K562 (cell line): ENCODE measurements around the gene NPAS1. TPM values are rescaled to one million over a fixed set of nuclear protein-coding genes. Genes with fewer than 3 reads are reported as not detected.

Experiments
- ATAC-seq: fragments of 200-7000 bp; cut with Tn5 transposase; 3 replicates; pipeline ENCODE4 v1.9.1; 2020; ENCODE audit warnings: moderate library complexity
- BruUV-seq: library from RNA; stranded (reverse); fragments of 400-500 nt; replicated peaks from 2 replicates; lab custom pipeline; 2021; lab: Mats Ljungman, UMichigan
- CTCF ChIA-PET: fragments of 300-600 bp; formaldehyde crosslinking; extraction: SDS; loops from one replicate; lab custom pipeline; 2021; ENCODE audit warnings: low intra/inter-chr PET ratio; lab: Yijun Ruan, JAX
- POLR2A ChIA-PET: fragments of 300-600, 350-650 bp; sonication (Branson Sonifier 250); formaldehyde crosslinking; extraction: SDS; loops from one replicate; lab custom pipeline; 2021; ENCODE audit warnings: antibody characterized with exemption, inconsistent platforms; lab: Yijun Ruan, JAX
- DNase-seq, 4 experiments: peaks; one replicate each; pipeline versions ENCODE4 v3.0.0 to v3.0.0-alpha.2; 2011 to 2018; ENCODE audit warnings: low spot score in 3 of 4, mixed read lengths in 3 of 4; ENCODE audit errors: extremely low read depth in 1 of 4
- FAIRE-seq: peaks from 2 replicates; lab custom pipeline; 2011; peaks lifted over from hg19 to GRCh38; lab: Jason Lieb, UNC
- H2AFZ ChIP-seq: 2 replicates; pipeline ENCODE4 v1.6.0; 2011; ENCODE audit warnings: low read depth, low read length, control low read depth, inconsistent platforms
- H3K27ac ChIP-seq: fragments of 200-600 bp; 3 replicates; pipeline ENCODE4 v1.8.0; 2011; ENCODE audit warnings: low read depth, mild to moderate bottlenecking, control low read depth, inconsistent platforms, low read length, moderate library complexity, mixed read lengths; ENCODE audit errors: extremely low read depth
- H3K27me3 ChIP-seq, 2 experiments: fragments of 300-600 bp in 1 of 2; 2 replicates in 1 of 2; 3 replicates in 1 of 2; pipeline versions ENCODE4 v1.6.0 to v1.8.0; 2011; ENCODE audit warnings: inconsistent platforms in 2 of 2, low read length in 2 of 2, mild to moderate bottlenecking in 1 of 2, mixed read lengths in 1 of 2, moderate library complexity in 1 of 2; ENCODE audit not compliant: control insufficient read depth in 2 of 2, insufficient read depth in 2 of 2
- H3K36me3 ChIP-seq: fragments of 300-600 bp; 3 replicates; pipeline ENCODE4 v1.8.0; 2011; ENCODE audit warnings: mild to moderate bottlenecking, low read length, inconsistent platforms; ENCODE audit not compliant: control insufficient read depth, insufficient read depth
- H3K4me1 ChIP-seq, 2 experiments: fragments of 200-600 bp in 1 of 2; replicated peaks in 1 of 2; 2 replicates in 1 of 2; 3 replicates in 1 of 2; pipeline versions ENCODE4 v1.5.1 to v1.8.0; 2011; ENCODE audit warnings: inconsistent platforms in 2 of 2, low read length in 2 of 2, mild to moderate bottlenecking in 1 of 2, mixed read lengths in 1 of 2, moderate library complexity in 1 of 2; ENCODE audit not compliant: control insufficient read depth in 2 of 2, insufficient read depth in 2 of 2
- H3K4me2 ChIP-seq: 2 replicates; pipeline ENCODE4 v1.6.1; 2011; ENCODE audit warnings: low read length, control low read depth, inconsistent platforms, mixed read lengths; ENCODE audit not compliant: insufficient read depth
- H3K4me3 ChIP-seq: fragments of 200-600 bp; sonication (generic), shearing (Covaris generic); 2 replicates; pipeline ENCODE4 v1.5.1; 2016; ENCODE audit warnings: control low read depth, inconsistent platforms
- H3K79me2 ChIP-seq: fragments of 200-600 bp; 3 replicates; pipeline ENCODE4 v1.8.0; 2011; ENCODE audit warnings: low read length, inconsistent platforms; ENCODE audit not compliant: control insufficient read depth, insufficient read depth
- H3K9ac ChIP-seq, 2 experiments: 2 replicates each; pipeline versions ENCODE4 v1.6.0 to v1.6.1; 2011; ENCODE audit warnings: low read depth in 2 of 2, low read length in 2 of 2, control low read depth in 1 of 2, inconsistent platforms in 1 of 2, mild to moderate bottlenecking in 1 of 2, mixed read lengths in 1 of 2; ENCODE audit not compliant: insufficient read depth in 1 of 2
- H3K9me1 ChIP-seq: one replicate; pipeline ENCODE4 v1.6.0; 2011; ENCODE audit warnings: inconsistent platforms, mild to moderate bottlenecking, low read length, moderate library complexity; ENCODE audit not compliant: control insufficient read depth, insufficient read depth
- H3K9me3 ChIP-seq: replicated peaks from 2 replicates; pipeline ENCODE4 v1.5.1; 2011; ENCODE audit warnings: low read depth, low read length, inconsistent platforms; ENCODE audit not compliant: control insufficient read depth, insufficient read depth
- H4K20me1 ChIP-seq: replicated peaks from 2 replicates; pipeline ENCODE4 v1.6.1; 2011; ENCODE audit warnings: low read length, inconsistent platforms, mixed read lengths; ENCODE audit not compliant: control insufficient read depth, insufficient read depth
- CREBBP ChIP-seq: IDR thresholded peaks from one replicate; pipeline ENCODE4 v1.6.1; 2012; ENCODE audit warnings: low read depth, mild to moderate bottlenecking, control low read depth, inconsistent platforms, low read length
- CTCF ChIP-seq, 3 experiments: IDR thresholded peaks in 2 of 3; conservative IDR thresholded peaks in 1 of 3; 2 replicates each; pipeline ENCODE4 v1.5.1; 2011 to 2012; ENCODE audit warnings: low read length in 3 of 3, mild to moderate bottlenecking in 3 of 3, control low read depth in 2 of 3, improper control_type of control experiment in 1 of 3, inconsistent platforms in 1 of 3, low read depth in 1 of 3, mixed read lengths in 1 of 3, moderate library complexity in 1 of 3; ENCODE audit not compliant: insufficient read depth in 2 of 3
- KLF13 ChIP-seq: fragments of 450-650 bp; IDR thresholded peaks from 2 replicates; pipeline ENCODE4 v1.6.1; 2016; ENCODE audit warnings: missing genetic modification characterization, low read depth, mild to moderate bottlenecking, missing compliant biosample characterization, moderate library complexity, borderline replicate concordance
- NONO ChIP-seq, 2 experiments: fragments of 200-400 bp in 1 of 2; fragments of 450-650 bp in 1 of 2; formaldehyde crosslinking in 1 of 2; IDR thresholded peaks; 2 replicates each; pipeline ENCODE4 v1.6.1; 2017; ENCODE audit warnings: low read depth in 2 of 2, mild to moderate bottlenecking in 2 of 2, moderate library complexity in 2 of 2, low read length in 1 of 2
- NR0B1 ChIP-seq: fragments of 450-650 bp; IDR thresholded peaks from one replicate; pipeline ENCODE4 v1.6.1; 2018; ENCODE audit warnings: mild to moderate bottlenecking, moderate library complexity; ENCODE audit not compliant: partially characterized antibody
- RBM17 ChIP-seq: fragments of 200-400 bp; formaldehyde crosslinking; IDR thresholded peaks from 2 replicates; pipeline ENCODE4 v1.6.1; 2017; ENCODE audit warnings: low read depth, mild to moderate bottlenecking, low read length, borderline replicate concordance
- SIN3B ChIP-seq: fragments of 450-650 bp; IDR thresholded peaks from 2 replicates; pipeline ENCODE4 v1.6.1; 2017; ENCODE audit warnings: low read depth, mild to moderate bottlenecking, moderate library complexity
- ZNF41 ChIP-seq: fragments of 250-450 bp; sonication (Bioruptor Pico); conservative IDR thresholded peaks from 2 replicates; pipeline ENCODE4 v1.4.0; 2020; ENCODE audit warnings: mild to moderate bottlenecking
- ZNF668 ChIP-seq: fragments of 250-450 bp; sonication (Bioruptor Pico); IDR thresholded peaks from 2 replicates; pipeline ENCODE4 v1.8.0; 2022; ENCODE audit warnings: mild to moderate bottlenecking, inconsistent platforms
- ZNF830 ChIP-seq: fragments of 250-450 bp; sonication (Bioruptor Pico); IDR thresholded peaks from 2 replicates; pipeline ENCODE4 v1.5.0; 2021; ENCODE audit warnings: mild to moderate bottlenecking
- WGBS: fragments of 100-300 bp; shearing (Covaris generic); methylation state at CpG from one replicate; pipeline ENCODE4 v1.1.6; 2016; ENCODE audit warnings: low coverage, mixed read lengths; ENCODE audit not compliant: insufficient coverage; ENCODE audit errors: missing lambda C conversion rate; 5-methylcytosine and 5-hydroxymethylcytosine counted together
- in situ Hi-C: fragments of 300-500 bp; cut with MboI; formaldehyde crosslinking; loops from 4 replicates; pipeline ENCODE4 v1.15.0; 2018; ENCODE audit warnings: inconsistent platforms, mixed read lengths
- intact Hi-C: fragments of 100-400 bp; cut with micrococcal nuclease; formaldehyde crosslinking; loops from 2 replicates; pipeline ENCODE4 v1.14.2; 2022
- polyA plus RNA-seq, 8 experiments: library from polyadenylated mRNA; depleted of rRNA in 4 of 8; stranded (reverse) in 5 of 8; unstranded in 3 of 8; fragments of >200 nt; fragmentation: Nextera tagmentation in 2 of 8; fragmentation: Illumina TruSeq in 1 of 8; extraction: Ambion mirVana in 2 of 8; extraction: Trizol in 1 of 8; gene quantifications; 2 replicates each; pipeline versions ENCODE4 v1.2.1 to v1.2.3, GENCODE V29; 2011 to 2014; ENCODE audit warnings: inconsistent platforms in 1 of 8, missing spikeins in 1 of 8
- total RNA-seq, 7 experiments: library from RNA; depleted of rRNA in 6 of 7; stranded (reverse); fragments of >200 nt in 6 of 7; fragmentation: Illumina TruSeq in 2 of 7; extraction: Trizol in 2 of 7; gene quantifications; 2 replicates each; pipeline versions ENCODE4 v1.2.1 to v1.2.3, GENCODE V29; 2011 to 2021; ENCODE audit warnings: low replicate concordance in 1 of 7
- TF ChIP-seq, protein P1 (sequence below): fragments of 250-450 bp; sonication (Bioruptor Pico); IDR thresholded peaks from 2 replicates; pipeline ENCODE4 v1.8.0; 2022; ENCODE audit warnings: inconsistent platforms, mild to moderate bottlenecking, moderate library complexity, borderline replicate concordance
- TF ChIP-seq, protein P2 (sequence below): fragments of 250-450 bp; sonication (Bioruptor Pico); IDR thresholded peaks from 2 replicates; pipeline ENCODE4 v1.8.0; 2021; ENCODE audit warnings: moderate library complexity, mild to moderate bottlenecking, inconsistent platforms
- TF ChIP-seq, protein P3 (sequence below): sonication (generic); formaldehyde crosslinking; IDR thresholded peaks from 2 replicates; pipeline ENCODE4 v1.4.0; 2020; ENCODE audit warnings: mild to moderate bottlenecking, missing genetic modification reagents

NPAS1 gene
- total and polyA plus RNA-seq, 9 of the 15 experiments (the other 6 are each of a cell fraction or from before 2014, with no cell fraction given): 0.58 to 5.3 (median 2.0) TPM; not detected in 2

GRCh38 chr19:47032171-47032811, 12.7 kb downstream of the NPAS1 start:
- no TSS peak for BruUV-seq
- peaks cover 0 to 29% of the 10 kb centered on the region in 2 experiments; a peak in 3 of 5 replicates for H3K4me1 ChIP-seq
- FAIRE-seq (peak; percentile 40), DNase-seq (peak; percentile 54 to 69 (median 58)), ATAC-seq (peak; percentile 55)
- H3K79me2 ChIP-seq: no peaks in the 10 kb centered on the region
- CTCF ChIA-PET: interaction anchor here (0.7 to 0.8 kb wide), 2 partner anchors 20 to 28 kb away, joined by 3 to 4 read pairs; no protein-coding TSS in a partner anchor
- intact Hi-C loops (loop anchor here (1.0 kb wide), 1 partner anchor 19 kb away; no protein-coding TSS in a partner anchor), in situ Hi-C loops (no loop called here)
- POLR2A ChIA-PET: no interaction called here
- H3K9ac ChIP-seq: no peak overlapping the region
- H3K9me3 ChIP-seq: no peaks in the 10 kb centered on the region
- H3K4me3 ChIP-seq: no peak overlapping the region
- peaks cover 0 to 5% of the 10 kb centered on the region in 2 experiments; a peak in 2 of 5 replicates for H3K27me3 ChIP-seq
- H3K4me2 ChIP-seq: no peak overlapping the region
- 9% methylated on average over 15 of the region's 17 CpGs for WGBS
- H2AFZ ChIP-seq: no peak overlapping the region
- H3K36me3 ChIP-seq: no peaks in the 10 kb centered on the region
- H3K9me1 ChIP-seq: no peaks in the 10 kb centered on the region
- H4K20me1 ChIP-seq: 0 out of 2 replicates have a peak, but pooled peaks cover 4% of the 10 kb centered on the region
- no peak overlapping the region for H3K27ac ChIP-seq
- no peak for TF ChIP-seq NR0B1
- TF ChIP-seq CREBBP: no peak
- no peak for TF ChIP-seq ZNF41 (CRISPR knock-in tag)
- no peak for TF ChIP-seq ZNF668 (CRISPR knock-in tag)
- TF ChIP-seq RBM17: no peak
- TF ChIP-seq, protein P1, sequence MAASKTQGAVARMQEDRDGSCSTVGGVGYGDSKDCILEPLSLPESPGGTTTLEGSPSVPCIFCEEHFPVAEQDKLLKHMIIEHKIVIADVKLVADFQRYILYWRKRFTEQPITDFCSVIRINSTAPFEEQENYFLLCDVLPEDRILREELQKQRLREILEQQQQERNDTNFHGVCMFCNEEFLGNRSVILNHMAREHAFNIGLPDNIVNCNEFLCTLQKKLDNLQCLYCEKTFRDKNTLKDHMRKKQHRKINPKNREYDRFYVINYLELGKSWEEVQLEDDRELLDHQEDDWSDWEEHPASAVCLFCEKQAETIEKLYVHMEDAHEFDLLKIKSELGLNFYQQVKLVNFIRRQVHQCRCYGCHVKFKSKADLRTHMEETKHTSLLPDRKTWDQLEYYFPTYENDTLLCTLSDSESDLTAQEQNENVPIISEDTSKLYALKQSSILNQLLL (CRISPR knock-in tag): no peak
- no peak for TF ChIP-seq NONO (IDR thresholded peaks at IDR 0.05; ENCODE audit: low read depth in 2 of 2, low read length in 1 of 2)
- TF ChIP-seq, protein P2, sequence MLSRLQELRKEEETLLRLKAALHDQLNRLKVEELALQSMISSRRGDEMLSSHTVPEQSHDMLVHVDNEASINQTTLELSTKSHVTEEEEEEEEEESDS (CRISPR knock-in tag): no peak
- TF ChIP-seq KLF13 (tag): no peak
- TF ChIP-seq, protein P3, sequence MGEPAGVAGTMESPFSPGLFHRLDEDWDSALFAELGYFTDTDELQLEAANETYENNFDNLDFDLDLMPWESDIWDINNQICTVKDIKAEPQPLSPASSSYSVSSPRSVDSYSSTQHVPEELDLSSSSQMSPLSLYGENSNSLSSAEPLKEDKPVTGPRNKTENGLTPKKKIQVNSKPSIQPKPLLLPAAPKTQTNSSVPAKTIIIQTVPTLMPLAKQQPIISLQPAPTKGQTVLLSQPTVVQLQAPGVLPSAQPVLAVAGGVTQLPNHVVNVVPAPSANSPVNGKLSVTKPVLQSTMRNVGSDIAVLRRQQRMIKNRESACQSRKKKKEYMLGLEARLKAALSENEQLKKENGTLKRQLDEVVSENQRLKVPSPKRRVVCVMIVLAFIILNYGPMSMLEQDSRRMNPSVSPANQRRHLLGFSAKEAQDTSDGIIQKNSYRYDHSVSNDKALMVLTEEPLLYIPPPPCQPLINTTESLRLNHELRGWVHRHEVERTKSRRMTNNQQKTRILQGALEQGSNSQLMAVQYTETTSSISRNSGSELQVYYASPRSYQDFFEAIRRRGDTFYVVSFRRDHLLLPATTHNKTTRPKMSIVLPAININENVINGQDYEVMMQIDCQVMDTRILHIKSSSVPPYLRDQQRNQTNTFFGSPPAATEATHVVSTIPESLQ (CRISPR knock-in tag): no peak
- peak; percentile 75 to 91 (median 78) for TF ChIP-seq CTCF (IDR thresholded peaks at IDR 0.05 in 2 of 3, conservative IDR thresholded peaks at IDR 0.05 in 1 of 3; ENCODE audit: insufficient read depth in 2 of 3, low read depth in 1 of 3, low read length in 3 of 3)
- no peak for TF ChIP-seq ZNF830 (CRISPR knock-in tag)
- TF ChIP-seq SIN3B: no peak
